CD8-positive, alpha-beta memory T cell (primary cell): Measurements from ENCODE around the gene FNBP1L. TPM values are rescaled to one million over a fixed set of nuclear protein-coding genes. Genes with fewer than 3 reads are reported as not detected.
"Not testable (repeated sequence)": the region's sequence is repeated elsewhere in the genome, so short reads cannot be mapped to it uniquely, and the experiment has no call there.

Experiments
- CTCF ChIA-PET: fragments of 350-600 bp; sonication (Branson Sonifier 250); formaldehyde crosslinking; loops from one replicate; lab custom pipeline; 2021; ENCODE audit warnings: antibody characterized with exemption; lab: Charles Lee
- POLR2A ChIA-PET: fragments of 350-600 bp; sonication (Branson Sonifier 250); formaldehyde crosslinking; loops from one replicate; lab custom pipeline; 2021; ENCODE audit warnings: antibody characterized with exemption; lab: Charles Lee
- DNase-seq, 5 donors: peaks; one replicate each; pipeline versions ENCODE4 v3.0.0 to v3.0.0-alpha.2; 2020 to 2022; ENCODE audit warnings: mixed read lengths in 1 of 5
- H3K27ac ChIP-seq: one replicate; pipeline ENCODE4 v1.7.0; 2013; ENCODE audit warnings: low read depth, mild to moderate bottlenecking, low read length, moderate library complexity
- H3K27me3 ChIP-seq: 2 replicates; pipeline ENCODE4 v1.7.0; 2013; ENCODE audit warnings: low read length, mild to moderate bottlenecking; ENCODE audit not compliant: insufficient read depth, poor library complexity, severe bottlenecking
- H3K36me3 ChIP-seq: 2 replicates; pipeline ENCODE4 v1.7.0; 2013; ENCODE audit warnings: mild to moderate bottlenecking, low read length, moderate library complexity; ENCODE audit not compliant: insufficient read depth
- H3K4me1 ChIP-seq: 2 replicates; pipeline ENCODE4 v1.7.0; 2013; ENCODE audit warnings: mild to moderate bottlenecking, low read length, moderate library complexity; ENCODE audit not compliant: insufficient read depth
- H3K4me3 ChIP-seq: 2 replicates; pipeline ENCODE4 v1.7.0; 2013; ENCODE audit warnings: mild to moderate bottlenecking, low read length
- H3K9me3 ChIP-seq: 2 replicates; pipeline ENCODE4 v1.7.0; 2013; ENCODE audit warnings: mild to moderate bottlenecking, low read length
- H3K27ac Mint-ChIP-seq, 8 donors: one replicate each; pipeline ENCODE4 v1.8.0; 2020 to 2021; ENCODE audit warnings: mixed read lengths in 8 of 8, mild to moderate bottlenecking in 6 of 8, inconsistent platforms in 3 of 8, moderate library complexity in 3 of 8
- H3K27me3 Mint-ChIP-seq, 2 donors: one replicate each; pipeline ENCODE4 v1.8.0; 2020 to 2021; ENCODE audit warnings: mixed read lengths in 2 of 2, mild to moderate bottlenecking in 1 of 2, moderate library complexity in 1 of 2
- H3K36me3 Mint-ChIP-seq, 3 donors: one replicate each; pipeline ENCODE4 v1.8.0; 2020 to 2021; ENCODE audit warnings: mixed read lengths in 3 of 3, inconsistent platforms in 1 of 3, mild to moderate bottlenecking in 1 of 3
- H3K4me1 Mint-ChIP-seq, 3 donors: one replicate each; pipeline ENCODE4 v1.8.0; 2020 to 2021; ENCODE audit warnings: mixed read lengths in 3 of 3, inconsistent platforms in 1 of 3, mild to moderate bottlenecking in 1 of 3
- H3K4me3 Mint-ChIP-seq, 7 donors: one replicate each; pipeline ENCODE4 v1.8.0; 2020 to 2021; ENCODE audit warnings: mixed read lengths in 7 of 7, mild to moderate bottlenecking in 6 of 7, moderate library complexity in 4 of 7, inconsistent platforms in 2 of 7
- H3K9me3 Mint-ChIP-seq, 5 donors: one replicate each; pipeline ENCODE4 v1.8.0; 2020 to 2022; ENCODE audit warnings: mixed read lengths in 5 of 5, mild to moderate bottlenecking in 3 of 5, moderate library complexity in 2 of 5, inconsistent platforms in 1 of 5
- polyA plus RNA-seq: library from polyadenylated mRNA; unstranded; fragments of 300-500 nt; fragmentation: Illumina TruSeq; gene quantifications from one replicate; pipeline ENCODE4 v1.2.3, GENCODE V29; 2021
- total RNA-seq, 2 experiments: library from RNA; stranded (reverse); gene quantifications; one replicate each; pipeline ENCODE4 v1.2.3, GENCODE V29; 2021

FNBP1L gene
- total and polyA plus RNA-seq, 3 experiments from 2014 or later, result 0.17 to 1.1 (median 0.91) TPM

GRCh38 chr1:93585059-93585966 lies 137.4 kb downstream of the FNBP1L start:
- H3K9me3 ChIP-seq, result no peaks in the 10 kb centered on the region
- no peaks in the 10 kb centered on the region for H3K27me3 ChIP-seq
- Mint-ChIP-seq H3K27ac (peak overlapping the region in 2 of 8 donors; percentile 13 to 33), H3K4me3 (no peak overlapping the region), H3K9me3 (no peaks in the 10 kb centered on the region), H3K27me3 (peaks cover 0 to 1% of the 10 kb centered on the region in 2 donors), H3K36me3 (no peaks in the 10 kb centered on the region), H3K4me1 (peaks cover 2 to 12% (median 3%) of the 10 kb centered on the region in 3 donors)
- H3K4me3 ChIP-seq, result no peak overlapping the region
- no peak for DNase-seq
- no peaks in the 10 kb centered on the region for H3K36me3 ChIP-seq
- no peaks in the 10 kb centered on the region for H3K4me1 ChIP-seq
- H3K27ac ChIP-seq, result no peak overlapping the region
- ChIA-PET POLR2A (no interaction called here), CTCF (no interaction called here)

- no peak overlapping the region for H3K27ac ChIP-seq
- H3K4me1 ChIP-seq, result peaks cover 8% of the 10 kb centered on the region
- no peak for DNase-seq
- POLR2A ChIA-PET, result no interaction called here
- no peaks in the 10 kb centered on the region for H3K36me3 ChIP-seq
- H3K9me3 Mint-ChIP-seq, result no peaks in the 10 kb centered on the region
- peaks cover 16 to 29% (median 21%) of the 10 kb centered on the region in 3 donors for H3K4me1 Mint-ChIP-seq
- H3K27me3 ChIP-seq, result no peaks in the 10 kb centered on the region
- no peaks in the 10 kb centered on the region for H3K36me3 Mint-ChIP-seq
- no peak overlapping the region for H3K27ac Mint-ChIP-seq
- peaks cover 0 to 1% of the 10 kb centered on the region in 2 donors for H3K27me3 Mint-ChIP-seq
- no peaks in the 10 kb centered on the region for H3K9me3 ChIP-seq
- CTCF ChIA-PET, result interaction anchor here (0.6 to 2.1 kb wide), 2 partner anchors 42 to 725 kb away, joined by 3 to 5 read pairs; no protein-coding TSS in a partner anchor
- no peak overlapping the region for H3K4me3 Mint-ChIP-seq
- H3K4me3 ChIP-seq, result no peak overlapping the region
Measured at GRCh38 chr1:93587354-93587753, 139.4 kb downstream of the FNBP1L start.

GRCh38 chr1:93588206-93588605 lies 140.3 kb downstream of the FNBP1L start:
- DNase-seq, result no peak
- ChIA-PET CTCF (interaction anchor here (0.6 to 2.1 kb wide), 2 partner anchors 41 to 724 kb away, joined by 3 to 5 read pairs; no protein-coding TSS in a partner anchor), POLR2A (no interaction called here)
- no peak overlapping the region for H3K4me3 ChIP-seq
- no peaks in the 10 kb centered on the region for H3K27me3 ChIP-seq
- H3K4me1 Mint-ChIP-seq, result peaks cover 16 to 29% (median 21%) of the 10 kb centered on the region in 3 donors
- no peaks in the 10 kb centered on the region for H3K36me3 ChIP-seq
- no peaks in the 10 kb centered on the region for H3K9me3 ChIP-seq
- H3K27ac ChIP-seq, result no peak overlapping the region
- no peaks in the 10 kb centered on the region for H3K9me3 Mint-ChIP-seq
- peak overlapping the region in 3 of 8 donors; percentile 7 to 61 (median 44) for H3K27ac Mint-ChIP-seq
- H3K4me3 Mint-ChIP-seq, result no peak overlapping the region
- H3K27me3 Mint-ChIP-seq, result peaks cover 0 to 1% of the 10 kb centered on the region in 2 donors
- H3K4me1 ChIP-seq, result peaks cover 8% of the 10 kb centered on the region
- H3K36me3 Mint-ChIP-seq, result no peaks in the 10 kb centered on the region

- no peak overlapping the region for H3K4me3 ChIP-seq
- peaks cover 8% of the 10 kb centered on the region for H3K4me1 ChIP-seq
- H3K4me3 Mint-ChIP-seq, result no peak overlapping the region
- H3K9me3 Mint-ChIP-seq, result no peaks in the 10 kb centered on the region
- H3K9me3 ChIP-seq, result no peaks in the 10 kb centered on the region
- H3K36me3 ChIP-seq, result no peaks in the 10 kb centered on the region
- no peak overlapping the region for H3K27ac Mint-ChIP-seq
- H3K27me3 Mint-ChIP-seq, result peaks cover 0 to 3% of the 10 kb centered on the region in 2 donors
- ChIA-PET POLR2A (no interaction called here), CTCF (interaction anchor here (2.1 kb wide), 1 partner anchor 40 kb away, joined by 5 read pairs; no protein-coding TSS in a partner anchor)
- H3K4me1 Mint-ChIP-seq, result peaks cover 16 to 29% (median 21%) of the 10 kb centered on the region in 3 donors
- no peaks in the 10 kb centered on the region for H3K27me3 ChIP-seq
- no peak overlapping the region for H3K27ac ChIP-seq
- DNase-seq, result no peak
- H3K36me3 Mint-ChIP-seq, result no peaks in the 10 kb centered on the region
Measured at GRCh38 chr1:93588955-93589354, 141.0 kb downstream of the FNBP1L start.

- POLR2A ChIA-PET, H3K4me1 ChIP-seq, H3K36me3 ChIP-seq, H3K27ac ChIP-seq, H3K36me3 Mint-ChIP-seq, H3K27me3 Mint-ChIP-seq, H3K4me3 ChIP-seq, CTCF ChIA-PET, H3K9me3 Mint-ChIP-seq, H3K27me3 ChIP-seq, DNase-seq, H3K9me3 ChIP-seq: not testable (repeated sequence)
- Mint-ChIP-seq H3K4me3 (peak overlapping the region in 3 of 7 donors; percentile 29 to 59 (median 46)), H3K4me1 (peaks cover 16 to 29% (median 21%) of the 10 kb centered on the region in 3 donors), H3K27ac (peak overlapping the region in 3 of 8 donors; percentile 12 to 44 (median 17))
Measured at GRCh38 chr1:93591291-93591675, 143.4 kb downstream of the FNBP1L start.

- Mint-ChIP-seq H3K4me1 (peaks cover 16 to 29% (median 21%) of the 10 kb centered on the region in 3 donors), H3K36me3 (no peaks in the 10 kb centered on the region), H3K27ac (peak overlapping the region in 7 of 8 donors; percentile 9 to 98 (median 49)), H3K4me3 (peak overlapping the region in 4 of 7 donors; percentile 23 to 59 (median 28)), H3K9me3 (no peaks in the 10 kb centered on the region), H3K27me3 (peaks cover 0 to 2% of the 10 kb centered on the region in 2 donors)
- ChIA-PET POLR2A (no interaction called here), CTCF (no interaction called here)
- Histone ChIP-seq H3K27ac (no peak overlapping the region), H3K27me3 (no peaks in the 10 kb centered on the region), H3K4me1 (peaks cover 8% of the 10 kb centered on the region), H3K36me3 (no peaks in the 10 kb centered on the region), H3K4me3 (no peak overlapping the region), H3K9me3 (no peaks in the 10 kb centered on the region)
- DNase-seq, result peak in 3 of 5 donors; percentile 12 to 62 (median 29)
Measured at GRCh38 chr1:93591676-93592550, 144.0 kb downstream of the FNBP1L start.

- Histone ChIP-seq H3K9me3 (no peaks in the 10 kb centered on the region), H3K27ac (no peak overlapping the region), H3K4me1 (peaks cover 8% of the 10 kb centered on the region), H3K4me3 (no peak overlapping the region), H3K27me3 (no peaks in the 10 kb centered on the region), H3K36me3 (no peaks in the 10 kb centered on the region)
- Mint-ChIP-seq H3K4me1 (peaks cover 16 to 29% (median 21%) of the 10 kb centered on the region in 3 donors), H3K36me3 (no peaks in the 10 kb centered on the region), H3K4me3 (no peak overlapping the region), H3K27ac (peak overlapping the region in 3 of 8 donors; percentile 6 to 49 (median 22)), H3K27me3 (peaks cover 0 to 2% of the 10 kb centered on the region in 2 donors), H3K9me3 (no peaks in the 10 kb centered on the region)
- ChIA-PET CTCF (interaction anchor here (1.3 kb wide), 1 partner anchor 10 kb away, joined by 3 read pairs; no protein-coding TSS in a partner anchor), POLR2A (no interaction called here)
- no peak for DNase-seq
Measured at GRCh38 chr1:93592551-93592949, 144.6 kb downstream of the FNBP1L start.
